HG03175 (cell line): Measurements from ENCODE around the gene ZNF182.
"Not testable (repeated sequence)": the region's sequence is repeated elsewhere in the genome, so short reads cannot be mapped to it uniquely, and the experiment has no call there.

Source experiments
- ATAC-seq: cut with Tn5 transposase; IDR thresholded peaks from one replicate; pipeline ENCODE4 v1.9.1; 2021; ENCODE audit warnings: mild to moderate bottlenecking, moderate library complexity; ENCODE audit not compliant: unreplicated experiment

The ZNF182 gene

DNA sequence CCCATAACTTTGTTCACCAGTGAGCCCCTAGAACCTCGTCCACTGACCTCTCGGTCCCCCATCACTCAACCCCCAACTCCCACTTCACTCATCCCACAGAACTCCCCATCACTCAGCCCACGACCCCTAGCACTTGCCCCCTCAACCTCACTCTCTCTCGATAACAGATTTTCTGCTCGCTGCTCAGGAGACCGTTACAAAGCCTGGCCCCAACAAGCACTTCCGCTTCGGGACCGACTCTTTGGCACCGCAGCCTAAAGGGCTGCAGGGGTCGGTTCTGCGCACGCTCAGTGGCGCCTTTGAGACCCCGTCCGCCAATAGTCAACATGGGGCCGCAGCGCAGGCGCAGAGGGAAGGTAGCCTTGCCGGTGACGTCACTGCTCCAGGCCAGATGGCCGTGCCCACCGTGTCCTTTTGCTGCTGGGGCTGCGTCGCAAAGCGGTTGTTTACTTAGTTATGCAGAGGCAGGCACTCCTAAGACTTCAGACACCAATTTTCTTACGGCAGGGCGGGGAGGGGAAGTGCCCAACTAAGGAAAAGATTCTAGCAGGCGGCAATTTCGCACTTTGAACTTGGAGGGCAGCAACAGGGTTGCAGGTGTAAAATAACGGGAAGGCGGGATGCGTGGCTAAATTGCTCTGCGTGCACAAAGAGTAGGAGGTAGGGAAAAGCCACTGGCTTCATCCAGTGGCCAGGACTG lies at the start of gene ZNF182:
ZNF182 (minus strand) TSS at position 232 of the 700 bp plus-strand sequence. CDS start 1,380 bp downstream, outside the sequence.
- ATAC-seq = peak; percentile 97

DNA sequence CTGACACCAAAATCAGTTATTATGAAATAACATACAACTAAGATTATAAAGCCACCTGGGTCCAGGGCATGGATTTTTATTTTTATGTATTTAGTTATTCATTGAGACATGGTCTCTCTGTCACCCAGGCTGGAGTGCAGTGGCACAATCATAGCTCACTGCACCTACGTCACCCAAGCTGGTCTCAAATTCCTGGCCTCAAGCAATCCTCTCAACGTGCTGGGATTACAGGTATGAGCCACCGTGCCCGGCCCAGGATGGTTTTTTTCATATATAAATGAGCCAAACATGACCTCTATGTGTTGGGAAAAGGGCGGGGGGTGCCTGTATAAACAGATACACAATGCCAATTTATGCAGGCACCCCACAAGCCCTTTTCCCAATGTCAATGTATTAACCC lies 43.1 kb upstream of the ZNF182 start:
- no peak for ATAC-seq

DNA sequence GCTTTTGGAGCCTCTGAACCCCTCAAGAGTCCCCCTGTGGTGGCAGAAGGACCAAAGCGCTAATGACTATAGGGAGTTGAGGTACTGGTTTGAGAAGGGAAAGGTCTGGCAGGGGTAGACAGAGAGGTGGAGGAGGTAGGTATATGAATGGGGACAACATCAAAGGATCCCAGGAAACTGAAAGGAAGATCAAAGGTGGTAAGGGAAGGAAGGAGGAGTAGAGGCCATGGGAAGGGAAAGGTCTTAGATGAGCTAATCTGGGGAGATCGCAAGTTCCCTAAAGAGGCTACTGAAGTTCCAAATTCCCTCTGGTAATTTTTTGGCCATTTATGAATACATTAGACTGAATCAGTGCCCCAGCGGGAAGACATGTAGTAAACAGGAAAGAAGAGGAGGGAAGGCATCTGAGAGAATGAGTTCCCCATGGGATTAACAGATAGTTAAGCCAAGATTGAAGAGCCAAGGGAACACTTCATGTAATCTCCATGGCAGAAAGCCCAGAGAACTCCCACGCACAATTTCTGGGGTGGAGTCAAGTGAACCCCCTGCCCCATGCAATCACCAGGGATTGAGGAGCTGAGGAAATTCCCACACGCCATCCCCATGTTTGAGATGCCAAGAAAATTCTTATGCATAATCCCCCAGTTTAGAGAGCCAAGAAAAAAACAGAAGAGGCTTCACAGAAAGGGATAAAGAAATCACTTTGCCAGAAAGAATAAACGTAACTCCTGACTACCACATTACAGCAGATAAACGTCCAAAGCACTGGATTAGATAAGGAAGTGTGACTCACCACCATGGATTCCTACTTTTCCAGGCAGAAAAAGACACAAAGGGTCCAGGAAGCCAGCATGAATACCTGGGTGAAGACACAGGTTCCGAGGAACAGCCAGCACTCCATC lies 41.9 kb upstream of the ZNF182 start:
- no peak for ATAC-seq

DNA sequence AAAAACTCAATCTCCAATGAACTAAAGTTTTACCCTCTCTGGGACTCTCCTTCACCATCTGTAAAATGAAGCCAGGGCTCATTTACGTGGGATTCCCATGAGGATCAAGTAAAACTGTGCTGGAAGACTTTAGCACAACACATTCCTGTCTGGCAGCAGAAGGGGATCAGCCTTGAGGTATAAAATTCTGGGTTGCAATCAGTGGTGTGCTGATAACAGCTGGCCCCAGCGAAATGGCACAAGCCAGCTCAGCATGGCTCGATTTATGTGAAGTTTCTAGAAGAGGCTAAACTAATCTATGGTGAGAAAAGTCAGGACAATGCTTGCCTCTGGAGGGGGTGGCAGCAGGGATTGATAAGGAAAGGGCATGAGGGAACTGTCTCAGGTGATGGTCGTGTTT lies 39.3 kb upstream of the ZNF182 start:
- no peak for ATAC-seq

DNA sequence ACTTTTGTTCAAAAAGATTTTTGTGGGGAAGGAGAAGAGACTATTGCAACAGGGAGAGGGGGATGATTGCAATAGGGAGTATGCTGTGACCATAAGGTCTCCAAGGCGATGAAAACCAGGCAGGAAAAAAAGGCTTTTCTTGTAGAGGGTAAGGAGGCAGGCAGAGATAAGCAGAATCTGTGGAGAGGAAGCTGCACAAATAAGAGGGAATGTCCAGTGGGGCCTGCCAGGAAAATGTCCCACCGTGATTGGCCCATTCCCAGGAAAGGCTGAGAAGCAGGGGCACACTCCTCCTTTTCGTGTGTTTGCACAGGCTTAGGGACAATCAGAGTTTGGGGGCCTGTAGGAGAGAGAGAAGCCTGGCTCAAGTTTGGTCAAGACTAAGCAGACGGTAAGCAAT lies 32.1 kb upstream of the ZNF182 start:
- no peak for ATAC-seq

DNA sequence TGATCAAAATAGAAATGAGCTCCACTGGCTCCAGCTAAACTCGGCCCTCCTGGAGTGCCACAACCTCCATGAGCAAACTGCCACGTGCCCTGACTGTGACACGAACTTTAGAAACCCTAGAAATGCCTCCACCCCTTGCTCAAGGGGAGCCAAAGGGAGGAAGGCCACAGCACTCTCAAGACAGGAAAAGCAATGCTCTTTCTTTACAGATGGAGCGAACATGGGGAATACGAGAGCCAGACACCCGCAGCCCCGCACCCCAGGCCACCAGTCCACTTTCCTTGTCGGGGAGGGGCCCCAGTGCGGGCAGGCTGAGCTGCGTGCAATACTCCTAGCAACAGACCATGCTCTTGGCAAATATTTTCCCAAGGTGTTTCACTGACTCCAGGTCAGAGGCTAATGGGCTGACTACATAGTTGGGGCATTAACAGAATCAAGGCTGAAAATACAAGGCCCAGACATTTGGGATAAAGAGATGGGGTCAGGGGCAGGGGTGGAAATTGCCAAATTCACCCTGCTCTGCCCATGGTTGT lies 26.9 kb upstream of the ZNF182 start:
- ATAC-seq = not testable (repeated sequence)

DNA sequence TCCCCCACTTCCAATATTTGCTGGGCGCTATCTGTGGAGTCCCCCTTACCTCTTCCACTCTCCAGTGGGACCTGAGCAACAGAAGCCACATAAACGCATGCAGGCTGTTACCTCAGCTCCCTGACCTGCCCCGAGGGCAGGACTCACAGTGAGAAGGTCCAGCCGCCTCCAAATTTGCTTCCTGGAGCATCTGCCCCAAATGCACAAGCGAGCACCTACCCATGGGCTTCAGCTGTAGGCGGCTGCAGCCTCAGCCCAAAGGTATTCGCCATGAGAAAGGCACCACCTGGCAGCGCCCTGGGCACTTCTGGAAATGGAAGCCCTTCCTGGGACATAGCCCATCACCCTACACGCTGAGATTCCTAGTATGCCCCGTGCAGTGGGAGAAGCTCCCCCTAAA lies 26.4 kb upstream of the ZNF182 start:
- no peak for ATAC-seq

DNA sequence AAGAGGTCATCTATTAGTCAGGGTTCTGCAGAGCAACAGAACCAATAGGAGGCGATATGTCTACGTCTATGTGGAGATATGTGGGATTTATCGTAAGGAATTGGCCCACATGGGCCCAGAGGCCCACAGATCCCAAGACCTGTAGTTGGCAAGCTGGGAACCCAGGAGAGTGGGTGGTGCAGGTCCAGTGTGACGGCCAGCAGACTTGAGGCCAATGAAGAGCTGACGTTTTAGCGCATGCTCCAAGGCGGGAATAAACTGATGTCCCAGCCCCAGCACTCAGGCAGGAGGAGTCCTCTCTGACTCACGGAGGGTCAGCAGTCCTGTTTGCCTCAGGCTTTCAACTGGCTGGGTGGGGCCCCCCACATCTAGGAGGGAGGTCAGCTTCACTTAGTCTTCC lies 24.3 kb upstream of the ZNF182 start:
- ATAC-seq = no peak

DNA sequence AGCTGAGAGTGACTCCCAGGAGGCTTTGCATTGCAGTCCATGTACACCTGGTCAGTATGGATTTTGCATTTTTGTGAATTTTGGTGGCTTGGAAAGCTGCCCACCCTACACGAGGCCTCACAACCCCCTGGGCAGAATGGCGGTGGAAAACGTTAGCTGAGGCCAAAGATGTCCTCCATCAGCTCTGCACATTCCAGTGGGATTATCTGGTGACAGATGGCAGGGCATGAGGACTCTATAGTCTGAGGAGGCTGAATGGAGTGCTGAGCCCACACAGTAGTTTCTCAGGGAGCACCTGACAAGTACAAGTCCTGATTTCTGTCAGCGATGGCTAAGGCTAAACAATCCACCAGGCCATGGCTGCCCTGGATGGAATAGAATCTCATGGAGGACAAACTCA lies 23.8 kb upstream of the ZNF182 start:
- ATAC-seq = not testable (repeated sequence)

DNA sequence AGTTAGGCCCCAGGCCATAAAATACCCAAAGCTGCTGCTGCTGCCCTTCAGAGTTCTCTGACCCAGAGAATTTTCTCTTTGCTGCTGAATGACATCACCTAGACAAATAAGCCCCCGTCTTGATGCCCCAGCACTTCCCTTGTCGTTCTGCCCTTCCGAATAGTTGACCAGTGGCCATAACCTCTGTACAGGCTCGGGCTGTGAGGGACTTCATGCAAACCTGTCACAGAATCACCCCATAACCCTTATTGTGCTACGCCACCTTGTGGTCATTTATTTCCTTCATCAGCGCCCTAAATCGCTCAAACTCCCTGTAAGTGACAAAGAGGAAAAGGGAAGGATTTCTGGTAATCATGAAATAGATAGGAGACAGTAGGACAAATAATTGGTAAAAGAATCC lies 21.8 kb upstream of the ZNF182 start:
- no peak for ATAC-seq

DNA sequence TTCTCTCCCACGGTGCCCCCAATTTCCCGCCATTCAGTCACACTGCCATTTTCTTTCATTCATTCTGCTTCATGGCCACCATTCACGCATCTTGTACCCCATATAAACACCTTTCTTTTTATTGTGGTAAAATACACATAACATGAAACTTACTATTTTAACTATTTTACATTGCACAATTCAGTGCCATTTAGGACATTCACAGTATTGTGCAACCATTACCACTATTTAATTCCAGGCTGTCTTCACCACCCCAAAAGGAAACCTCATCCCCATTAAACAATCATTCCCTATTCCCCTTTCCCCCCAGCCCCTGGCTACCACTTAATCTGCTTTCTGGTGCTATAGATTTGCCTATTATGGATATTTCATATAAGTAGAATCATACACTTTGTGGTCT lies 18.9 kb upstream of the ZNF182 start:
- ATAC-seq = no peak

DNA sequence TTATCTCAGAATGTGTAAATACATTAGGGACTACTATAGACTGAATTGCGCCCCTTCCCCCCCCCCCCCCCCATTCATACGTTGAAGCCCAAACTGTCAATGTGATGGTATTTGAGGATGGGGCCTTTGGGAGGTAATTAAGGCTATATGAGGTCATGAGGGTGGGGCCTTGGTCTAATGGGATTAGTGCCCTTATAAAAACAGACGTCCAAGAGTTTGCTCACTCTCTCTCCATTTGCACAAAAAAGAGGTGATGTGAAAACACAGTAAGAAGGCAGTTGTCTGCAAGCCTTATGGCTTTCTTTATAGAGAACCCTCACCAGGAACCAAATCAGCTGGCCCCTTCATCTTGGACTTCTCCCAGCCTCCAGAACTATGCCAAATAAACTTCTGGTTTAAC lies 18.3 kb upstream of the ZNF182 start:
- no peak for ATAC-seq

DNA sequence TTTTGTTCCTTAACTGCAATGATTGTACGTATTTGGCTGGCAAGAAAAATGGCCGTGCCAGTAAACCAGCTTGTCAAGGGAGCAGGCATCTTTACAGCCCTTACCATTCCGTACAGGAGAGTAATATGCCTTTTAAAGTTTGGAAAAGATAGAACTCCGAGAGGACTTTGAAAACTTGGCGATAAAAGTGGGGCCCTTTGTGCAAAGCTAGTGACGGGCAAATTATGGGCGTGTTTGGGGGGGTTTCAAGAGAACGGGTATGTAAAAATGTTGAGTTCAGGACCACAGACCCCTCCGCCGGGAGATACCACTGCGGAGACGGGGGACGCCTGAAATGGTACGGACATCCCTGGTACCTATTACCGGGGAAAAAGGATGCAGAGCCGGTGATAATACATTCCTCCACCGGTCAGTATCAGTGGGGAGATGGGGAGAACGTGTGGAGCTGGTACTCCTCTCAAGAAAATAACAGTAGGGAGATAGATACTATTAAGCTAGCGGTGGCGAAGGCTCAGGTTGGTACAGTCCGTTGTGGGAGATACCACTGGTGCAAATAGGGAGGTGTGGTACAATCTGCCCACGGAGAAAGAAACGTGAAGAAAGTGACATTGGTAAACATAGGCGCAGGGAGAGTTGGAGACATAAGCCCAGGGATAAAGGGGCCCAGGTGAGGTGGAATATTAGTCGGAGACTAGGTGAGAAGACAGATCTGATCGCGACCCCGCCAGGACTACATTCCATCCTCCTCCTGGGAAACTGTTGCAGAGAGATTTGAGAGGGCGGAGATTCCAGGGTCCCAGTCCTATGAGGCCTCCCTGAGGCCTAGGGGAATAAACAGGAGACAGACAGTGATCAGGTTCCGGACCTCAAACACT lies 17.5 kb upstream of the ZNF182 start:
- ATAC-seq = peak; percentile 74

DNA sequence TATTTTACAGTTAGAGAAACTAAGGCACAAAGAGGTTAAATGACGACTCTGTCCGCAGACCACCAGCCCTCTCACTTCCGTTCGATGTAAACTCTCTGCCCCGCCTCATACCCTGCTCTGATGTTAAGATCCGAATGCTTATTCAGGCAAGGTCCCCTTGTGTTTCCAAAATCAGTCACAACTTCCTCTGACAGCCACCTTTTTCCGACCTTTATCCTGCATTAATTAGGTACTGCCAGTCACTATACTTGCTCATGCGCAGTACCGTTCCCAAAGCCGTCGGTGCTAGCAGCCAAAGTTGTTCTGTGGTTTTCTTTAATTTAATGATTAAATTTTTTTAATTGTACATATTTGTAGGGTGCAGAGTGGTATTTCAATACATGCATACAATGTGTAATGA lies 16.7 kb upstream of the ZNF182 start:
- not testable (repeated sequence) for ATAC-seq

DNA sequence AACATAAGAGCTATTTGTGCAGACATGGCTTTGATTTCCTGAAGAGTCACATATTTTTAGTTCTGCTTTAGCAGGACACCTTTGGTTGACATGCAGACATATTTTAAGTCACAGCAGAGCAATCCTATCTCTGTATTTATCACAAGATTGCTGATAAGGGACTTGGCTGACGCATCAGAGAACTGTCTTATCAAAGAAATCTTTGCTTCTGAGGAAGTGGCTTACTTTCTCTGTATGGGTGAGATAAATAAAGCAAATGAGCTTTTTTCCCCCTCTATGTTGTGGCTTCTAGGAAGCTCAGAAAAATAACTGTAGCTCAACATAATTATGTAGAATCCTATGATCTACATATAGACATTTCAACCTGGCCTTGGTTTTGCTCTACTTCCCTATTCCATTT lies 16.1 kb upstream of the ZNF182 start:
- not testable (repeated sequence) for ATAC-seq

DNA sequence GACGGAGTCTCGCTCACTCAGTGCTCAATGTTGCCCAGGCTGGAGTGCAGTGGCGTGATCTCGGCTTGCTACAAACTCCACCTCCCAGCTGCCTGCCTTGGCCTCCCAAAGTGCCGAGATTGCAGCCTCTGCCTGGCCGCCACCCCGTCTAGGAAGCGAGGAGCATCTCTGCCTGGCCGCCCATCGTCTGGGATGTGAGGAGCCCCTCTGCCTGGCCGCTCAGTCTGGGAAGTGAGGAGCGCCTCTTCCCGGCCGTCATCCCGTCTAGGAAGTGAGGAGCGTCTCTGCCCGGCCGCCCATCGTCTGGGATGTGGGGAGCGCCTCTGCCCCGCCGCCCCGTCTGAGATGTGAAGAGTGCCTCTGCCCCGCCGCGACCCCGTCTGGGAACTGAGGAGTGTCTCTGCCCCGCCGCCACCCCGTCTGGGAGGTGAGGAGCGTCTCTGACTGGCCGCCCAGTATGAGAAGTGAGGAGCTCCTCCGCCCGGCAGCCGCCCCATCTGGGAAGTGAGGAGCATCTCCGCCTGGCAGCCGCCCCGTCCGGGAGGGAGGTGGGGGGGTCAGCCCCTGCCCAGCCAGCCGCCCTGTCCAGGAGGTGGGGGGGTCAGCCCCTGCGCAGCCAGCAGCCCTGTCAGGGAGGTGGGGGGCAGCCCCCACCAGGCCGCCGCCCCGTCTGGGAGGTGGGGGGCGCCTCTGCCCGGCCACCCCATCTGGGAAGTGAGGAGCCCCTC lies 13.0 kb upstream of the ZNF182 start:
- not testable (repeated sequence) for ATAC-seq

DNA sequence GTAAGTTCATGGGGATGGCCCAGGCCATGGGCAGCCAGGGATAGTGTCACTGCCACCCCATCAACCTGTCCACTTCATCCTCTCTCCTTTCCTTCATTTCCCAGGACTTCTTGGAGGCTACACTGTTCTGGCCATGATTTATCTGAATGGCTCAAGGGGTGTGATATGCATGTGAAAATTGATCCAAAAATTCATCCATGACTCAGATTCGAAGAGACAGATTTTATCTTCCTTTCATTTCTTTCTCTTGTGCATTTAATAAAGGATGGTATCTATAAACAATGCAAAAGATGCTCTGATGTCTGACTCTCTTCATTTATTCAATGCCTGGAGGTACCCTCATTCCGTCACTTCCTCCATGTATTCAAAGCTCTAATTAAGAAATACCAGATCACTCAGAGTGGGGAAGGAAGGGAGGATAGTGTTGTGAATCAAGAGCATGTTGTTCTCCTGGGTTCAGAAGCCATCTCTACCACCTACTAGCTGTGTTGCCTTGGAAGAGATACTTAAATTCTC lies 5.7 kb upstream of the ZNF182 start:
- ATAC-seq = not testable (repeated sequence)

DNA sequence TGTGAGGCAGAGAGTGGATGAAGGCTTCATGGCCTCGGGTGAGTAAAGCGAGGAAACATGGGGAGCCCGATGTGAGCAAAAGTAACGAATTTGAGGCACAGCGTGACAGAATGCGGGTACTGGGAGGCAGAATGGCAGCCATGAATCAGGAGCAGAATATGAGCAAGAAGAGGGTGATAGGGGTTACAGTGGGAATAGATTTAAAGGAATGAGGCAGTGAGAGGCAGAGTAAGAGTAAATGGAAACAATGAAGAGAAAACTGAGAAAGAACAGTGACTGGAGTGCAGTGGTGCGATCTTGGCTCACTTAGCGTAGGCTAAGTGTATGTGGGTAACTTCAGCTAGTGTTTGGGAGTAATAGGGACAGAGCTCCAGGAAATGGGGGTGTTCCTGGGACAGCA lies 2.9 kb upstream of the ZNF182 start, which contains the start of gene SPACA5:
SPACA5 (plus strand) TSS at position 301 of the 400 bp plus-strand sequence. CDS start 815 bp downstream, outside the sequence.
- ATAC-seq = not testable (repeated sequence)

DNA sequence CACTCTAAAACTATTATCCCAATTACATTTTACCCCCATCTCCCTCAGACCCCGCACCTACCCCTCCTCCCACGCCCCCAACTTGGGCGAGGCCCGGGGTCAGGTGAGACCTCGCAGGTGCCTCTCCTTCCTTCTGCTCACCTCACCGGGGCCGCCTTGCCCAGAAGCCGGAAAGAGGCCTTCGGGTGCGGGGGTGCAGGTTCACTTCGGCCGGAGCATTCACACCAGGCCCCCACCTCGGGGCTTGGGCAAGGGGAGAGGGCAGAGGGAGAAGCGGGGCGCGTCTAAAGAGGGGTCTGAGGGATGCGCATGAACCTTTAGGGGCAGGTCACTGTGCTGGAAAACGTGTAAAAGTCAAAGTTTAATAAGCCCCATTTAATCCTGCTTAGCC lies 427 bp downstream of the ZNF182 start:
- no peak for ATAC-seq

DNA sequence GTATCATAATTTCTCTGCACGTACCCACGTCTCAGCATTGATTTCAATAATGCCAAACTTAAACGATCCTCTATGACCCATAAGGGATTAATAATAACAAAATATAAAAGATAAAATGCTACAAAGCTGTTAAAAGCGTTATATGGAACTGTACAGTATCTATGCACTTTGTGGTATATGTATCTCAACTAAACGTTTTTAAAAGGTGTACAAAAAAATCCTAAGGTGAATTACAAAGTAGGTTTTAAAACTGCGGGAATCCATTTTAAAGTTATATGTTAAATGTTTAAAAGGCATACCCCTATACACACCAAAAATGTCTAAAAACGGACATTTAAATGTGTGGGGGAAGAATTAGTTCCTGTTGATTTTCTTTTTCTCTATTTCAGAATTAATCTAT lies 860 bp downstream of the ZNF182 start:
- no peak for ATAC-seq
